Right lobe of liver (tissue), 6 donors: ENCODE measurements around the gene NCOA5. TPM values are rescaled to one million over a fixed set of nuclear protein-coding genes. Genes with fewer than 3 reads are reported as not detected.
A peak's percentile ranks its signal among the peaks of the same experiment; 100 is the strongest.

Experiments
- ATAC-seq, 4 donors: fragments of 200-7000 bp; cut with Tn5 transposase; one replicate each; pipeline ENCODE4 v1.9.1; 2020; ENCODE audit warnings: mild to moderate bottlenecking in 4 of 4, moderate library complexity in 4 of 4
- DNase-seq, 3 donors: peaks; one replicate each; pipeline ENCODE4 v3.0.0-alpha.2; 2020
- H3K27ac ChIP-seq, 3 donors: fragments of 200-600 bp; one replicate each; pipeline ENCODE4 v1.8.0; 2022
- H3K27me3 ChIP-seq, 2 donors: fragments of 200-600 bp; one replicate each; pipeline ENCODE4 v1.8.0; 2022
- H3K36me3 ChIP-seq, 4 donors: fragments of 200-600 bp; sonication (generic) in 1 of 4; one replicate each; pipeline versions ENCODE4 v1.5.1 to v1.8.0; 2017 to 2022; ENCODE audit warnings: control low read depth in 1 of 4
- H3K4me1 ChIP-seq, 4 donors: fragments of 200-600 bp; sonication (generic) in 1 of 4; one replicate each; pipeline versions ENCODE4 v1.5.1 to v1.8.0; 2017 to 2022; ENCODE audit warnings: control low read depth in 1 of 4
- H3K4me3 ChIP-seq, 3 donors: fragments of 200-600 bp; one replicate each; pipeline ENCODE4 v1.8.0; 2022
- H3K9me3 ChIP-seq, 4 donors: fragments of 200-600 bp; sonication (generic) in 1 of 4; one replicate each; pipeline versions ENCODE4 v1.5.1 to v1.8.0; 2017 to 2022; ENCODE audit warnings: control low read depth in 1 of 4
- POLR2A ChIP-seq: fragments of 450-650 bp; IDR thresholded peaks from one replicate; pipeline ENCODE4 v1.6.1; 2017; ENCODE audit warnings: antibody characterized with exemption, mild to moderate bottlenecking
- WGBS: methylation state at CpG from one replicate; pipeline ENCODE4 v1.1.6; 2018; ENCODE audit warnings: low coverage, low lambda C conversion rate; ENCODE audit not compliant: insufficient coverage; ENCODE audit errors: missing lambda C conversion rate; 5-methylcytosine and 5-hydroxymethylcytosine counted together
- intact Hi-C, 2 donors: fragments of 100-400 bp; cut with DNase I; formaldehyde crosslinking; loops; one replicate each; pipeline versions ENCODE4 v1.11.2 to v1.14.1; 2022
- total RNA-seq, 6 experiments: library from RNA; depleted of rRNA in 2 of 6; stranded (reverse); fragments of >200 nt in 2 of 6; fragmentation: NEBNext Ultra II Directional in 3 of 6; extraction: Animal tissue kit (Norgen Biotek cat#: 25700) in 3 of 6; gene quantifications; one replicate each; pipeline versions ENCODE4 v1.1.0 to v1.2.4, GENCODE V29; 2016 to 2023
- TF ChIP-seq, protein P1 (sequence below), 4 donors: fragments of 200-600 bp in 3 of 4; fragments of 450-650 bp in 1 of 4; IDR thresholded peaks; one replicate each; pipeline versions ENCODE4 v1.5.1 to v1.8.0; 2016 to 2022; ENCODE audit warnings: antibody characterized with exemption in 4 of 4, mild to moderate bottlenecking in 2 of 4
- donor health status: DM: no; HTN: yes; CAD: no.
- donor health status: DM: no; HTN: no; CAD: no.
- donor health status: DM: no; HTN: no; CAD: no.
- donor health status: DM: no; HTN: yes; CAD: no.
- donor health status: DM: no; HTN: yes; CAD: no.

The NCOA5 gene
- total RNA-seq, 6 experiments from 2014 or later: 5.1 to 10.4 (median 8.8) TPM

- Histone ChIP-seq H3K9me3 (no peaks in the 10 kb centered on the region), H3K4me1 (no peaks in the 10 kb centered on the region), H3K4me3 (no peak overlapping the region), H3K36me3 (no peaks in the 10 kb centered on the region), H3K27ac (no peak overlapping the region), H3K27me3 (no peaks in the 10 kb centered on the region)
- intact Hi-C loops: no loop called here
- ATAC-seq (peak in 2 of 4 donors; percentile 18 to 37), DNase-seq (no peak)
- TF ChIP-seq POLR2A: no peak
- TF ChIP-seq, protein P1, sequence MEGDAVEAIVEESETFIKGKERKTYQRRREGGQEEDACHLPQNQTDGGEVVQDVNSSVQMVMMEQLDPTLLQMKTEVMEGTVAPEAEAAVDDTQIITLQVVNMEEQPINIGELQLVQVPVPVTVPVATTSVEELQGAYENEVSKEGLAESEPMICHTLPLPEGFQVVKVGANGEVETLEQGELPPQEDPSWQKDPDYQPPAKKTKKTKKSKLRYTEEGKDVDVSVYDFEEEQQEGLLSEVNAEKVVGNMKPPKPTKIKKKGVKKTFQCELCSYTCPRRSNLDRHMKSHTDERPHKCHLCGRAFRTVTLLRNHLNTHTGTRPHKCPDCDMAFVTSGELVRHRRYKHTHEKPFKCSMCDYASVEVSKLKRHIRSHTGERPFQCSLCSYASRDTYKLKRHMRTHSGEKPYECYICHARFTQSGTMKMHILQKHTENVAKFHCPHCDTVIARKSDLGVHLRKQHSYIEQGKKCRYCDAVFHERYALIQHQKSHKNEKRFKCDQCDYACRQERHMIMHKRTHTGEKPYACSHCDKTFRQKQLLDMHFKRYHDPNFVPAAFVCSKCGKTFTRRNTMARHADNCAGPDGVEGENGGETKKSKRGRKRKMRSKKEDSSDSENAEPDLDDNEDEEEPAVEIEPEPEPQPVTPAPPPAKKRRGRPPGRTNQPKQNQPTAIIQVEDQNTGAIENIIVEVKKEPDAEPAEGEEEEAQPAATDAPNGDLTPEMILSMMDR (IDR thresholded peaks at IDR 0.05): no peak
- WGBS: 55% methylated on average over 5 of the region's 5 CpGs
Observed at GRCh38 chr20:46108435-46108841, 18.7 kb upstream of the NCOA5 start.

DNA sequence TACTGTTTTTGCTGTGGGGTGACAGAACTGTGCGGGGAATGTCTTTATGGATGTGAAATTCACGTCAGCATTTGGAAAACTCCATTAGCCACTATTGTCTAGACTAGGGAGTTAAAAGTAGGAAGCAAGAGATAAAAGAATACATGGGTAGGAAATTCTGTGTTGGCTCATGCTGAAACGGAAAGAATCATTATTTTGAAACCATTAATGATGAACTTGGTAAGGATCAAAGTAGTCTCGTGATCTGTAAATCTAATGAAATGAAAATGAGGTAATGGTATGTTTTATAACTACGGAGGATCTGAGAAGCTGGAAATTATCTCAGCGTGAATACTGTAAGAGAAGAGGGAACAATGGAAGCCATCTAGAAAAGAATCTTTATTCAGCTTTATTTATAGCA lies 17.3 kb upstream of the NCOA5 start:
- ATAC-seq (no peak), DNase-seq (no peak)
- Histone ChIP-seq H3K27me3 (no peaks in the 10 kb centered on the region), H3K4me1 (no peaks in the 10 kb centered on the region), H3K36me3 (no peaks in the 10 kb centered on the region), H3K9me3 (no peaks in the 10 kb centered on the region), H3K27ac (no peak overlapping the region), H3K4me3 (no peak overlapping the region)
- WGBS: 45% methylated on average over 6 of the region's 6 CpGs
- no peak for TF ChIP-seq POLR2A
- TF ChIP-seq, protein P1 (IDR thresholded peaks at IDR 0.05): no peak
- intact Hi-C loops: no loop called here

DNA sequence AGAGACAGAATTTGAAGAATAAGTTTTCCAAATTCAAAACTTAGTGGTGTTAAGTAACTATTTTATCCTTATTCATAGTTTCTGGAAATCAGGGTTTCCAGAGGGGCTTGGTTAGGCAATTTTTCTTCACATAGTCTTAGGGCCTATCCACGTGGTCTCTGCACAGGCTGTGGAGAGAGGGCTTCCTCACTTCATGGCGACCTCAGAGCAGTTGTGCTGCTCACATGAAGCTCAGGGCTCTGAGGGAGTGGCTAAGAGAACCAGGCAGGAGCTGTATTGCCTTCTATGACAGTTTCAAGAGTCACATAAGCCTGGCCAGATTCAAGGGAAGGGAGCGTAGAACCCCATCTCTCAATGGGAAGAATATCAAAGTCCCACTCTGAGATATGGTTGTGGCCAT lies 14.5 kb upstream of the NCOA5 start:
- no peaks in the 10 kb centered on the region for H3K4me1 ChIP-seq
- no peak for DNase-seq
- no peak overlapping the region for H3K27ac ChIP-seq
- TF ChIP-seq, protein P1 (IDR thresholded peaks at IDR 0.05): no peak
- no peak overlapping the region for H3K4me3 ChIP-seq
- ATAC-seq: no peak
- H3K36me3 ChIP-seq: no peaks in the 10 kb centered on the region
- no peaks in the 10 kb centered on the region for H3K9me3 ChIP-seq
- H3K27me3 ChIP-seq: peaks cover 0 to 4% of the 10 kb centered on the region in 2 donors
- intact Hi-C loops: no loop called here
- 25% methylated on average over 2 of the region's 3 CpGs for WGBS

- H3K27me3 ChIP-seq: peaks cover 0 to 4% of the 10 kb centered on the region in 2 donors
- WGBS: 42% methylated on average over 3 of the region's 3 CpGs
- intact Hi-C loops: no loop called here
- H3K4me3 ChIP-seq: no peak overlapping the region
- DNase-seq: no peak
- TF ChIP-seq, protein P1 (IDR thresholded peaks at IDR 0.05): no peak
- TF ChIP-seq POLR2A: no peak
- H3K36me3 ChIP-seq: no peaks in the 10 kb centered on the region
- no peak overlapping the region for H3K27ac ChIP-seq
- no peaks in the 10 kb centered on the region for H3K9me3 ChIP-seq
- no peak for ATAC-seq
- H3K4me1 ChIP-seq: no peaks in the 10 kb centered on the region
Observed at GRCh38 chr20:46102940-46103339, 13.2 kb upstream of the NCOA5 start.

DNA sequence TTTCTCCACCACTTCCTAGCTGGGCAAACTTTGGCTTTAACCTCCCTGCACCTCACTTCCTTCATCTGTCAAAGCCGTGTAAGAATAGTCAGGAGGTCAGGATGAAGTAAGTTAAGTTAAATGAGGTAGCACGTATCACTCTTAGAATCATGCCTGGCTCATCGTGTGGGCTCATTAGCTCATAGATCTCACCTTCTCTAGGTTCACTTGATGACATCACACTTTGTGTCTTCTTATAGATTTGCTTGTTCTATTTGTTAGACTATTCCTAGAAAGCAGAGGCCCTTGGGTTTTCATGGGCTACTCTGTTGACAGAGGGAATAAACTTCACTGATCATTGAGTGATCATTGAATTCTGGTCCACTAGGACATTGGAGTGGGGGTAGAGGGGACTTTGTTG lies 12.2 kb upstream of the NCOA5 start:
- no peak for TF ChIP-seq POLR2A
- TF ChIP-seq, protein P1 (IDR thresholded peaks at IDR 0.05): no peak
- 50% methylated on average over 2 of the region's 3 CpGs for WGBS
- Histone ChIP-seq H3K4me3 (no peak overlapping the region), H3K36me3 (no peaks in the 10 kb centered on the region), H3K27ac (no peak overlapping the region), H3K4me1 (no peaks in the 10 kb centered on the region), H3K27me3 (peaks cover 0 to 4% of the 10 kb centered on the region in 2 donors), H3K9me3 (no peaks in the 10 kb centered on the region)
- DNase-seq (no peak), ATAC-seq (no peak)
- intact Hi-C loops: no loop called here
